ENCODE data around the gene CUL4A.

CUL4A gene

DNA sequence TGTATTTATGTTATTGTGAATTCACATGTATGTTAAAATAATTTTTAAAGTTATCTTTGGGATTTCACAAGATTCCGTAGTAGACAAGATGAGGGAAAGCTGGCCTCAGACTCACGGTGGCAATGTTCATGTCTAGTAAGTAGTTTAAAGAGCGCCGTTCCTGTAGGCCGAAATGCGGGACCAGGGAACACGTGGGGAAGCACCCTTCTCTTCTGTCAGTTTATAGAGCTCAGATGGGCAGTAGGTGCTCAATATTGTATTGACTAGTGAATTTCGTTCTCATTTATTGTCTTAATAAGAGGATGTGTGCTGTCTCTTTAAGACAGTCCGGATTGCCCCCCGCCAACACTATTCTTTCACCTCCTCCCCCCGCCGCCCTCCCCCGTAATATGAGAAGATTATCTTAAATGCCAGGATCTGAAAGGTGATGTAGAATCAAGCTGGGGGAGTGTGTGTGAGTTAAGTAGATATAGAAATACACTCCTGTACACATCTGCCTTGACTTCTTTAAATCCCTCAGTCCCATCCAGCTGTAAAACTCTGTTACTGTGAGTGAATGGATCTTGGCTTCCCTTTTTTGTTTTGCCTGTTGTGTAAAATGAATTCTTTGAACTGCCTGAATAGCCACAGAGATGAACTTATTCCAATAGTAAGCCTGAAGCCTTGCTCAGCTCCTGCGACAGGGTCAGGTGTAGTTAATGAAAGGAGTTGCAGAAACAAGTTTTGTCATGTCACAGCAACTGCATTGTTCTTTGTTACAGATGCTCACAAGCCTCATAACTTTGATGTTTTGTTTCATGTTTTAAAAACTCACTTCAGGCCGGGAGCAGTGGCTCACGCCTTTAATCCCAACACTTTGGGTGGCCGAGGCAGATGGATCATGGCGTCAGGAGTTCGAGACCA lies 88.9 kb downstream of the CUL4A start:
- Histone ChIP-seq H3K27ac (peak overlapping the region; percentile 92 to 93), H3K4me1 (peaks cover 0 to 28% (median 17%) of the 10 kb centered on the region in 4 donors), H3K36me3 (peaks cover 0 to 6% (median 0%) of the 10 kb centered on the region in 3 donors), H3K4me3 (peak overlapping the region; percentile 72 to 99), H3K9me3 (no peaks in the 10 kb centered on the region), H3K27me3 (no peaks in the 10 kb centered on the region)
- TF ChIP-seq, protein P1, sequence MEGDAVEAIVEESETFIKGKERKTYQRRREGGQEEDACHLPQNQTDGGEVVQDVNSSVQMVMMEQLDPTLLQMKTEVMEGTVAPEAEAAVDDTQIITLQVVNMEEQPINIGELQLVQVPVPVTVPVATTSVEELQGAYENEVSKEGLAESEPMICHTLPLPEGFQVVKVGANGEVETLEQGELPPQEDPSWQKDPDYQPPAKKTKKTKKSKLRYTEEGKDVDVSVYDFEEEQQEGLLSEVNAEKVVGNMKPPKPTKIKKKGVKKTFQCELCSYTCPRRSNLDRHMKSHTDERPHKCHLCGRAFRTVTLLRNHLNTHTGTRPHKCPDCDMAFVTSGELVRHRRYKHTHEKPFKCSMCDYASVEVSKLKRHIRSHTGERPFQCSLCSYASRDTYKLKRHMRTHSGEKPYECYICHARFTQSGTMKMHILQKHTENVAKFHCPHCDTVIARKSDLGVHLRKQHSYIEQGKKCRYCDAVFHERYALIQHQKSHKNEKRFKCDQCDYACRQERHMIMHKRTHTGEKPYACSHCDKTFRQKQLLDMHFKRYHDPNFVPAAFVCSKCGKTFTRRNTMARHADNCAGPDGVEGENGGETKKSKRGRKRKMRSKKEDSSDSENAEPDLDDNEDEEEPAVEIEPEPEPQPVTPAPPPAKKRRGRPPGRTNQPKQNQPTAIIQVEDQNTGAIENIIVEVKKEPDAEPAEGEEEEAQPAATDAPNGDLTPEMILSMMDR (IDR thresholded peaks at IDR 0.05), result no peak
- no peak for DNase-seq
- intact Hi-C loops (cut with DNase I; ENCODE audit: low total_unique reads), result loop anchor here (5.0 to 10.0 kb wide), 3 partner anchors 64 to 197 kb away; partner anchors contain the start of genes DCUN1D2 and GRTP1

DNA sequence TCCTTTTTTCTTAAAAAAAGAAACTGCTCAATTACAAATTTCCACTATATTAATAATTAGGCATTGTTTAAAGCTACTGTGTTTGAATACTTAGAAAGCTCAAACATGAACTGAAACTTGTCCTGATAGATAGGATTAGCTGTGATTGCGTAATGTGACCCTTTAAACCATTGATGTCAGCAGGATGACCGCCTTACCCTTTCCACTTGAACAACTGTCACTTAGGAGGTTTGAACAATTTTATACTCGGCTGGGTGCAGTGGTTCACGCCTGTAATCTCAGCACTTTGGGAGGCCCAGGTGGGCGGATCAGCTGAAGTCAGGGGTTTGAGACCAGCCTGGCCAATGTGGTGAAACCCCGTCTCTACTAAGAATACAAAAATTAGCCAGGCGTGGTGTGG lies 90.5 kb downstream of the CUL4A start:
- TF ChIP-seq, protein P1 (IDR thresholded peaks at IDR 0.05), result no peak
- Histone ChIP-seq H3K36me3 (peaks cover 0 to 6% (median 0%) of the 10 kb centered on the region in 3 donors), H3K4me3 (no peak overlapping the region), H3K27ac (no peak overlapping the region), H3K9me3 (no peaks in the 10 kb centered on the region), H3K27me3 (no peaks in the 10 kb centered on the region), H3K4me1 (peaks cover 0 to 33% (median 17%) of the 10 kb centered on the region in 4 donors)
- no peak for DNase-seq
- intact Hi-C loops (cut with DNase I; ENCODE audit: low total_unique reads), result loop anchor here (5.0 to 10.0 kb wide), 3 partner anchors 62 to 195 kb away; partner anchors contain the start of genes DCUN1D2 and GRTP1

DNA sequence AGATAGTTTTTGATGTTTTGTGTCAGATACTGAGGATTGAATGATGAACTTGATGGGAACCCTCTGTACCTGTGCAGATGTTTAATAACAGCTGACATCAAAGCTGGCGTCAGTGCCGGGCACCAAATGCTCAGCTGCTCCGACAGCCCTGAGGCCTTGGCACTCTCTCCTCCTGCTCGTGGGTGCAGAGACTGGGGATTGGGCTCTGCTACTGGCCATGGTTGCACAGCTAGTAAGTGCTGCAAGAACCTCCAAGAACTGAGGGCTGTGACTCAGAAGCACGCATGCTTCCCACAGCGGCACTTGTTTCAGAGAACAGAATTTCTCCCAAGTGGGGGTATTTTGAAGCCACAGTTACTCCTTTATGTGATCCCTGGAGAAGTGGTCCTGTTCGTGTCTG lies 93.6 kb downstream of the CUL4A start:
- H3K9me3 ChIP-seq, result no peaks in the 10 kb centered on the region
- intact Hi-C loops (cut with DNase I; ENCODE audit: low total_unique reads), result no loop called here
- TF ChIP-seq, protein P1 (IDR thresholded peaks at IDR 0.05), result no peak

DNA sequence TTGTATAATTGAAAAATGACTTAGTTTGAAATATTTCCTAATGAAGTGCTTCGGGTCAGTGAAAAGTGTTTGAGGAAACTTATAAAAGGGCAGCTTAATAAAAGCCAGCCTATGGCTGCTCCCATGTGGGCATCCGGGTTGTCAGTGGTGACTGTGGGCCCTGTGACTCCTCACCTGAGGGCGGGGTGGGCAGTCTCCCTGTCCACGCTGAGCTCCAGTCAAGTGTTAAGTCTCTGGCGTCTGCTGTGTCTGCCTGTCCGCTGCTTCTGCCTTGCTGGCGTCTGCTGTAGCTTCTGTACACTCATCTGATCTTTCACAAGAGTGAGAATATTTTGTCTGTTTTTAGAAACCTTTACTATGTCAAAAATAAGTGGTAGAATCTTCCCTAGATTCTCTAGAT lies 94.7 kb downstream of the CUL4A start:
- H3K27ac ChIP-seq, result no peak overlapping the region
- no peak overlapping the region for H3K4me3 ChIP-seq
- H3K4me1 ChIP-seq, result peaks cover 0 to 7% (median 0%) of the 10 kb centered on the region in 4 donors
- H3K9me3 ChIP-seq, result no peaks in the 10 kb centered on the region
- H3K36me3 ChIP-seq, result peaks cover 6 to 18% (median 8%) of the 10 kb centered on the region in 3 donors
- intact Hi-C loops (cut with DNase I; ENCODE audit: low total_unique reads), result no loop called here
- no peak for DNase-seq
- H3K27me3 ChIP-seq, result no peaks in the 10 kb centered on the region
- TF ChIP-seq, protein P1 (IDR thresholded peaks at IDR 0.05), result no peak

More for the DNA sequence above, 93.6 kb downstream of the CUL4A start:
- Histone ChIP-seq H3K36me3 (peaks cover 6 to 14% (median 6%) of the 10 kb centered on the region in 3 donors), H3K4me3 (no peak overlapping the region), H3K4me1 (peaks cover 0 to 19% (median 6%) of the 10 kb centered on the region in 4 donors), H3K27ac (no peak overlapping the region), H3K27me3 (no peaks in the 10 kb centered on the region)
- DNase-seq, result no peak

DNA sequence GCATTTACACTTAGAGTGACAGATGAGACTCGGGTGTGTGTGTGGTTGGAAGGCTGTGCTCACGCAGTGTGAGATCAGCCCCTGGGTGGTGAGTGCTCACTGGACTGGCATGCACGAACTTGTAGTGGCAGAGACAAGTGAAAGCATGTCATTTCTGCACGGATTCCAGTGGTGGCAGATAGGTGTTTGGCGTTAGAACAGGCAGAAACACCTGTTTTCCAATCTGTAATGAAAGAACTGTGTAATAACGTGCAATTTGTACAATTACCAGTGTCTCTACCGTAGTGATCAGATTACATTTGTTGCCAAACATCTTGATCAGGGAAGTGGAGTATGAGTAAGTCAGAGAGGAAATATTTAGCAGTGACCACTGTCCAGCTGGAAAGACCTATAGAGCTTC lies 95.8 kb downstream of the CUL4A start:
- no peak overlapping the region for H3K27ac ChIP-seq
- no peak for DNase-seq

More for the DNA sequence above, 95.8 kb downstream of the CUL4A start:
- H3K4me1 ChIP-seq, result peaks cover 0 to 5% (median 0%) of the 10 kb centered on the region in 4 donors
- peaks cover 15 to 29% (median 16%) of the 10 kb centered on the region in 3 donors for H3K36me3 ChIP-seq
- no peak overlapping the region for H3K4me3 ChIP-seq
- no peaks in the 10 kb centered on the region for H3K27me3 ChIP-seq
- H3K9me3 ChIP-seq, result no peaks in the 10 kb centered on the region
- intact Hi-C loops (cut with DNase I; ENCODE audit: low total_unique reads), result no loop called here
- TF ChIP-seq, protein P1 (IDR thresholded peaks at IDR 0.05), result no peak
